Right ventricle myocardium inferior (tissue), 1 donor: ENCODE measurements around the gene TMPRSS5. TPM values are rescaled to one million over a fixed set of nuclear protein-coding genes. Genes with fewer than 3 reads are reported as not detected.

Source experiments
- ATAC-seq: fragments of 200-7000 bp; cut with Tn5 transposase; one replicate; pipeline ENCODE4 v1.9.1; 2020; ENCODE audit warnings: mild to moderate bottlenecking, moderate library complexity
- DNase-seq: peaks from one replicate; pipeline ENCODE4 v3.0.0; 2021; ENCODE audit errors: missing footprints
- intact Hi-C: fragments of 100-400 bp; cut with DNase I; formaldehyde crosslinking; loops from one replicate; pipeline ENCODE4 v1.11.0; 2022
- total RNA-seq: library from RNA; stranded (reverse); fragmentation: NEBNext Ultra II Directional; extraction: Animal tissue kit (Norgen Biotek cat#: 25700); gene quantifications from one replicate; pipeline ENCODE4 v1.2.1, GENCODE V29; 2021
- donor health status: DM: no; HTN: yes; CAD: no; lungs with severe emphysema.

The TMPRSS5 gene
- total RNA-seq, 1 donor from 2014 or later, result 0.38 TPM

- DNase-seq (no peak), ATAC-seq (no peak)
- intact Hi-C loops, result no loop called here
These were observed 4.6 kb downstream of the TMPRSS5 start for GRCh38 chr11:113701491-113701890.

GRCh38 chr11:113698515-113698914 is 7.6 kb downstream of the TMPRSS5 start:
- ATAC-seq (peak; percentile 51), DNase-seq (no peak)
- intact Hi-C loops, result no loop called here

- intact Hi-C loops, result no loop called here
- ATAC-seq (no peak), DNase-seq (no peak)
These were observed 8.2 kb downstream of the TMPRSS5 start for GRCh38 chr11:113697756-113698407.

GRCh38 chr11:113697111-113697510 is 9.0 kb downstream of the TMPRSS5 start:
- ATAC-seq (no peak), DNase-seq (no peak)
- intact Hi-C loops, result no loop called here

GRCh38 chr11:113695207-113695606 is 10.9 kb downstream of the TMPRSS5 start:
- intact Hi-C loops, result no loop called here
- DNase-seq (no peak), ATAC-seq (no peak)

GRCh38 chr11:113694390-113694789 is 11.7 kb downstream of the TMPRSS5 start:
- no peak for DNase-seq
- intact Hi-C loops, result no loop called here
- ATAC-seq, result no peak

- intact Hi-C loops, result no loop called here
- ATAC-seq (no peak), DNase-seq (no peak)
These were observed 13.1 kb downstream of the TMPRSS5 start for GRCh38 chr11:113693030-113693429.

- no peak for DNase-seq
- intact Hi-C loops, result no loop called here
- no peak for ATAC-seq
These were observed 15.2 kb downstream of the TMPRSS5 start for GRCh38 chr11:113690619-113691569.

- intact Hi-C loops, result no loop called here
- ATAC-seq (peak; percentile 15), DNase-seq (no peak)
These were observed 16.1 kb downstream of the TMPRSS5 start for GRCh38 chr11:113689768-113690618.

- no peak for ATAC-seq
- intact Hi-C loops, result no loop called here
- DNase-seq, result no peak
These were observed 20.3 kb downstream of the TMPRSS5 start for GRCh38 chr11:113685654-113686359.

- DNase-seq (no peak), ATAC-seq (peak; percentile 19)
These were observed 21.6 kb downstream of the TMPRSS5 start for GRCh38 chr11:113684496-113684895.

GRCh38 chr11:113683481-113684046 is 22.5 kb downstream of the TMPRSS5 start:
- intact Hi-C loops, result no loop called here
- ATAC-seq, result no peak
- no peak for DNase-seq

More at GRCh38 chr11:113684496-113684895, 21.6 kb downstream of the TMPRSS5 start:
- intact Hi-C loops, result no loop called here

- intact Hi-C loops, result no loop called here
- DNase-seq (no peak), ATAC-seq (no peak)
These were observed 24.2 kb downstream of the TMPRSS5 start for GRCh38 chr11:113681711-113682413.

GRCh38 chr11:113681282-113681681 is 24.8 kb downstream of the TMPRSS5 start:
- no peak for DNase-seq
- ATAC-seq, result no peak
- intact Hi-C loops, result no loop called here

GRCh38 chr11:113677685-113678084 is 28.4 kb downstream of the TMPRSS5 start:
- intact Hi-C loops, result no loop called here
- DNase-seq (no peak), ATAC-seq (no peak)

- ATAC-seq, result no peak
- no peak for DNase-seq
- intact Hi-C loops, result no loop called here
These were observed 30.5 kb downstream of the TMPRSS5 start for GRCh38 chr11:113675565-113675964.

GRCh38 chr11:113675003-113675561 is 31.0 kb downstream of the TMPRSS5 start:
- DNase-seq (no peak), ATAC-seq (no peak)
- intact Hi-C loops, result no loop called here

GRCh38 chr11:113674397-113674685 is 31.8 kb downstream of the TMPRSS5 start:
- no peak for ATAC-seq
- DNase-seq, result no peak
- intact Hi-C loops, result no loop called here
